Activated CD8-positive, alpha-beta memory T cell treated with anti-CD3 and anti-CD28 coated beads, Interleukin-2, amount 10 ng/mL, durations not matched to agents 7 days and 5 days (primary cell): ENCODE measurements around the gene GALNT2. TPM values are rescaled to one million over a fixed set of nuclear protein-coding genes. Genes with fewer than 3 reads are reported as not detected.

Experiments used
- ATAC-seq: fragments of 150-1000 bp; cut with Tn5 transposase; one replicate; pipeline ENCODE4 v1.10.0; 2021; ENCODE audit warnings: moderate library complexity
- CTCF ChIA-PET: fragments of 350-600 bp; sonication (Branson Sonifier 250); formaldehyde crosslinking; loops from one replicate; lab custom pipeline; 2021; ENCODE audit warnings: antibody characterized with exemption; lab: Charles Lee
- DNase-seq: peaks from one replicate; pipeline ENCODE4 v3.0.0-alpha.2; 2020
- H3K27ac Mint-ChIP-seq: one replicate; pipeline ENCODE4 v1.8.0; 2021; ENCODE audit warnings: mild to moderate bottlenecking, mixed read lengths
- H3K27me3 Mint-ChIP-seq: one replicate; pipeline ENCODE4 v1.8.0; 2021; ENCODE audit warnings: mixed read lengths
- H3K36me3 Mint-ChIP-seq: one replicate; pipeline ENCODE4 v1.8.0; 2021; ENCODE audit warnings: mild to moderate bottlenecking, mixed read lengths
- H3K4me1 Mint-ChIP-seq: one replicate; pipeline ENCODE4 v1.8.0; 2021; ENCODE audit warnings: mixed read lengths
- H3K4me3 Mint-ChIP-seq: one replicate; pipeline ENCODE4 v1.8.0; 2021; ENCODE audit warnings: mild to moderate bottlenecking, moderate library complexity, mixed read lengths
- H3K9me3 Mint-ChIP-seq: one replicate; pipeline ENCODE4 v1.8.0; 2022; ENCODE audit warnings: low read depth, mixed read lengths
- total RNA-seq, 2 experiments: library from RNA; stranded (reverse); gene quantifications; one replicate each; pipeline ENCODE4 v1.2.3, GENCODE V29; 2021

The GALNT2 gene
- total RNA-seq, 2 experiments from 2014 or later = 25.0 to 30.2 TPM

DNA sequence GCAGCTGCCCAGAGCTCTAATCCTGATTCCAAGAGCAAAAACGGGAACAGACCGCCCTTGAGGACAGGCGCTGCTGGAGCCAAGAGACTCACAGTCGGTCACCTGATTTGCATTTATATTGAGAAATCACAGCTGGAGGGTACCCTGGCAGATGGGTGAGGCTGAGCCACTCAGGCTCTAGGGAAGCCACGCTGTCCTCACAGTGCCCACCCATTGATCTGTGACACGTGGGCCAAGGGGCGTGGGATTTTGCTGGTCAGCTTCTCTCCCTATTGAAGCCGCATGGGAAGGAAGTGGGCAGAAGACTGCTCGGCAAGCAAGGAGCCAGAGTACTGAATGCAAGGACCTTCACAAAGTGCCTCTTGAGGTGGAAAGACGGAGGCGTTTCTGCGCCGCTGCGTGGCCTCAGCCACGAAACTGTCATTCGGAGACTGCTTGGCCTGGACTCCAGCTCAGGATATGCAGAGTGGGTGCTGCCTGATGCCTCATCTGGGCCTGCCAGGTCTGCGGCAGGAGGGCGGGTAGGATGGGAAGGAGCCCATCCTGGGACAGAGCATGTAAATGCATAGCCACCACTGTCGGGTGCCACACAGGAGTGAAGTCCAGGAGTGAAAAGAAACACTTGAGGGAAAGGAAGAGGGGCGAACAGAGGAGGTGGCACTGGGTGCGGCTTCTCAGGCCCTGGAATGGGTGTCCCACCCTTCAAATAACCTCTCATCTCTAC is 219.3 kb downstream of the GALNT2 start:
- Mint-ChIP-seq H3K27me3 (peaks cover 6% of the 10 kb centered on the region), H3K27ac (no peak overlapping the region), H3K36me3 (no peaks in the 10 kb centered on the region), H3K4me3 (no peak overlapping the region), H3K9me3 (no peaks in the 10 kb centered on the region), H3K4me1 (peaks cover 7% of the 10 kb centered on the region)
- ATAC-seq (no peak), DNase-seq (no peak)
- CTCF ChIA-PET = no interaction called here

- Mint-ChIP-seq H3K4me3 (no peak overlapping the region), H3K4me1 (peaks cover 7% of the 10 kb centered on the region), H3K27me3 (peaks cover 10% of the 10 kb centered on the region), H3K9me3 (no peaks in the 10 kb centered on the region), H3K27ac (no peak overlapping the region), H3K36me3 (no peaks in the 10 kb centered on the region)
- no peak for DNase-seq
- no peak for ATAC-seq
- CTCF ChIA-PET = no interaction called here
Measured at GRCh38 chr1:230286890-230287269, 219.8 kb downstream of the GALNT2 start.

GRCh38 chr1:230287674-230288315 is 220.8 kb downstream of the GALNT2 start:
- Mint-ChIP-seq H3K4me3 (no peak overlapping the region), H3K27ac (no peak overlapping the region), H3K9me3 (no peaks in the 10 kb centered on the region), H3K36me3 (no peaks in the 10 kb centered on the region), H3K27me3 (peaks cover 18% of the 10 kb centered on the region), H3K4me1 (peaks cover 2% of the 10 kb centered on the region)
- CTCF ChIA-PET = no interaction called here
- DNase-seq (no peak), ATAC-seq (no peak)

GRCh38 chr1:230288641-230289349 is 221.8 kb downstream of the GALNT2 start:
- H3K4me1 Mint-ChIP-seq = peaks cover 2% of the 10 kb centered on the region
- H3K27me3 Mint-ChIP-seq = peaks cover 24% of the 10 kb centered on the region
- H3K9me3 Mint-ChIP-seq = no peaks in the 10 kb centered on the region
- CTCF ChIA-PET = no interaction called here
- no peak for ATAC-seq
- DNase-seq = no peak
- H3K4me3 Mint-ChIP-seq = no peak overlapping the region
- no peaks in the 10 kb centered on the region for H3K36me3 Mint-ChIP-seq
- H3K27ac Mint-ChIP-seq = no peak overlapping the region

- ATAC-seq = no peak
- Mint-ChIP-seq H3K9me3 (no peaks in the 10 kb centered on the region), H3K4me1 (peaks cover 2% of the 10 kb centered on the region), H3K4me3 (no peak overlapping the region), H3K36me3 (no peaks in the 10 kb centered on the region), H3K27ac (no peak overlapping the region), H3K27me3 (peaks cover 24% of the 10 kb centered on the region)
- CTCF ChIA-PET = no interaction called here
- DNase-seq = no peak
Measured at GRCh38 chr1:230289350-230289644, 222.3 kb downstream of the GALNT2 start.

GRCh38 chr1:230291731-230292620 is 224.9 kb downstream of the GALNT2 start:
- DNase-seq (no peak), ATAC-seq (no peak)
- no peaks in the 10 kb centered on the region for H3K9me3 Mint-ChIP-seq
- H3K4me1 Mint-ChIP-seq = peaks cover 2% of the 10 kb centered on the region
- CTCF ChIA-PET = interaction anchor here (0.9 kb wide), 1 partner anchor 9 kb away, joined by 3 read pairs; no protein-coding TSS in a partner anchor
- H3K27ac Mint-ChIP-seq = no peak overlapping the region
- peaks cover 35% of the 10 kb centered on the region for H3K27me3 Mint-ChIP-seq
- H3K4me3 Mint-ChIP-seq = no peak overlapping the region
- no peaks in the 10 kb centered on the region for H3K36me3 Mint-ChIP-seq

DNA sequence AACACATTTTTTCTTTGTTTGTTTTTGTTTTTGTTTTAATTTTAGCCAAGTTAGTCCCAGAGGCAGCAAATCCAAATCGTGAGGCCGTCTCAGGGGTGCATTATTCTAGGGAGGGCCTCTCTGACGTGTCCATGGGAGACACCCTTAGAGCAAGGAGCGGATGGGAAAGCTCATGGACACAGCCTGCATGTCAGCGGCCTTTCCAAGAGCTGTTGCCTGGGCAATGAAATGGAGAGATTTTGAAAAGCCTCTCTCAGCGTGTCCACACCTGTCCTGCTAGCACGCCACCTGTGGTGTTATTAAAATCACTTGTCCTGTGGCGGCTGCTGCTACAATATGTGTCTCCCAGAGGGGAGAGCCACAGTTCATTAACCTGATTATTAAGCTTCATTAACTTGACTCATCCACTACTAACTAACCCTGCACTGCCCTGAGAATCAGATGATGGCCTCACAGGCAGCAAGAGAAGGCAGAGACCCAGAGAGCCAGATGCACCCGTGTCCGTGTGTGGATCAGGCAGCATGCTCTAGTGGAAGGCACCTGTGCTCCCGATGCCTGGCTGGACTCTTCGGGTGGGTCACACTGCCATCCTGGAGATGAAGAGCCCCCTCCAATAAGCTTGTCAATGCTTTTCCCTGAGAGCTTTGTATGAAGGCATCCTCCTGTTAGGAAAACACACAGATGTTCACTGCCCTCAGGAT is 225.8 kb downstream of the GALNT2 start:
- Mint-ChIP-seq H3K27me3 (peaks cover 39% of the 10 kb centered on the region), H3K36me3 (no peaks in the 10 kb centered on the region), H3K4me1 (peaks cover 2% of the 10 kb centered on the region), H3K27ac (no peak overlapping the region), H3K4me3 (no peak overlapping the region), H3K9me3 (no peaks in the 10 kb centered on the region)
- DNase-seq (no peak), ATAC-seq (no peak)
- CTCF ChIA-PET = no interaction called here

GRCh38 chr1:230293390-230293700 is 226.3 kb downstream of the GALNT2 start:
- Mint-ChIP-seq H3K4me1 (peaks cover 2% of the 10 kb centered on the region), H3K4me3 (no peak overlapping the region), H3K9me3 (no peaks in the 10 kb centered on the region), H3K27me3 (peaks cover 39% of the 10 kb centered on the region), H3K36me3 (no peaks in the 10 kb centered on the region), H3K27ac (no peak overlapping the region)
- DNase-seq = no peak
- ATAC-seq = no peak
- CTCF ChIA-PET = no interaction called here

GRCh38 chr1:230295367-230295766 is 228.3 kb downstream of the GALNT2 start:
- ATAC-seq (no peak), DNase-seq (no peak)
- Mint-ChIP-seq H3K27me3 (peaks cover 39% of the 10 kb centered on the region), H3K27ac (no peak overlapping the region), H3K4me1 (peaks cover 2% of the 10 kb centered on the region), H3K9me3 (no peaks in the 10 kb centered on the region), H3K4me3 (no peak overlapping the region), H3K36me3 (no peaks in the 10 kb centered on the region)
- CTCF ChIA-PET = no interaction called here

GRCh38 chr1:230299191-230300006 is 232.4 kb downstream of the GALNT2 start:
- no peak overlapping the region for H3K4me3 Mint-ChIP-seq

DNA sequence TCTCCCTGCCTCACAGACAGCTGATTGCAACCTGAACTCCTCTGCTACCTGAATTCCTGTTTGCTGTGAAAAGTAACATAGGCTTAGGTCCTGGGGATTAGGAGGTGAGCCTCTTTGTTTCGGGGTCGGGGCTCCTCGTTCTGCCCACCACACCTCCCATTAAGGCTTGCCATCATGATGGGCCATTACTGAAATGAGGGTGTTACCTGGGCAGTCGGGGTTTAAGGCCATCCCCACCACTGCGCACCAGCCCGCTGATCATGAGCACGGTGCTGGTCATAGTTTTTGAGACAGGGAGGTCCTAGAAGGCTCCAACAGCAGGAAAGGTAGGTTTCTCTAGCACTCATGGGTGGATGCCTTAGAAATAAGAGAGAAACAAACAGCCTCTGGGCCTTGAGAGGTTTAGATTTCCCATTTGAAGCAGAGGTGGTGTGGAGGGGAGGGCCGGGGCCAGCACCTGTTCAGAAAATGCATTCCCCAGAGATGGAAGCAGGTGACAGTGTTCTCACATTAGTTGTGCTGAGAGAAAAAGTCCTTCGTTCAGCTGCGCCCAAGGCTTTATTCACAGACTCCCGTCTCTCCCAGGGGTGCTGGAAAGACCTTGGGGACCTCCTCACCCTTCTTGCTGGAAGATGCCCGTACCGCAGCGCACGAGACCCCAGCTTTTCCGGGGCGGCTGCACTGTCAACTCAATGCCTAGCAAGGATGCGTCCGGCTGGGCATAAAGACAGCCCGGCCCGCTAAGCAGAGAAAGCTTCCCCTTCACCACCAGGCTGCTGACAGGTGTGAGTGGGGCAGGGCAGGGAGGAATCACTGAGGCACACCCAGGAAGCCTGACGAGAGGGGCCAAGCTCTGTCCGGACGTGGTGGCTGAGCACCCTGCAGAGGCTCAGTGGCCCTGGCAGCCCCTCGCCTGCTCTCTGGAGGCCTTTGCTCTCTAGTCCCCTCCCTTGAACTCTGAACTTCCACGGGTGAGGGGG is 233.6 kb downstream of the GALNT2 start:
- no peak for DNase-seq
- Mint-ChIP-seq H3K27me3 (peaks cover 6% of the 10 kb centered on the region), H3K36me3 (no peaks in the 10 kb centered on the region), H3K4me1 (peaks cover 9% of the 10 kb centered on the region), H3K4me3 (no peak overlapping the region), H3K27ac (no peak overlapping the region), H3K9me3 (no peaks in the 10 kb centered on the region)
- CTCF ChIA-PET = interaction anchor here (0.8 kb wide), 1 partner anchor 9 kb away, joined by 3 read pairs; no protein-coding TSS in a partner anchor
- ATAC-seq = no peak

More at GRCh38 chr1:230299191-230300006, 232.4 kb downstream of the GALNT2 start:
- Mint-ChIP-seq H3K36me3 (no peaks in the 10 kb centered on the region), H3K27ac (no peak overlapping the region), H3K4me1 (peaks cover 9% of the 10 kb centered on the region), H3K27me3 (peaks cover 17% of the 10 kb centered on the region), H3K9me3 (no peaks in the 10 kb centered on the region)
- CTCF ChIA-PET = no interaction called here
- DNase-seq (no peak), ATAC-seq (no peak)
